Astrocyte of the spinal cord (primary cell): ENCODE measurements around the gene GGACT.

ENCODE experiments used
- DNase-seq: peaks from one replicate; pipeline ENCODE4 v3.0.0; 2011; ENCODE audit warnings: low read depth, low spot score
- H3K4me3 ChIP-seq: 2 replicates; pipeline ENCODE4 v1.5.1; 2011; ENCODE audit warnings: low read depth, mild to moderate bottlenecking, low read length, moderate library complexity
- in situ Hi-C: cut with HindIII; loops from 2 replicates; pipeline ENCODE4 v1.10.0; 2017; ENCODE audit warnings: low sequenced_read_pairs
- TF ChIP-seq, protein P1 (sequence below): IDR thresholded peaks from 2 replicates; pipeline ENCODE4 v1.5.1; 2012; ENCODE audit warnings: low read depth, mild to moderate bottlenecking, low read length, inconsistent platforms

Gene GGACT

DNA sequence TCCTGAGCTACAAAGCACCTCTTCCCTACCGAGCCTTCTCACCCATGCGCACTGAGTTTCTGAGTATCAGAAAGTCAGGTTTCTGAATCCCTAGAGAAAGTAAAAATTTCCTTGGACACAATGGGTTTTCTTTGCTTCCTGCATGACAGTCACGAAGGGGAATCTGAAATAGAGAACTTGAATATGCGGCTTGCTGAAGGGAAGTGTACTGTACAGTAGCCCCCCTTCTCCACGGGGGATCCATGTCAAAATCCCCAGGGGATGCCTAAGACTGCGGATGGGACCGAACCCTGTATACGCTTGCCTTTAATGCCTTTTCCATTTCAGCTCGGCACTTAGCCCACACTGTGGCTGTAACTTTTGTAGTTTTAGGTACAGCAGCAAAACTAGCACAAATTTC, 107.9 kb downstream of the GGACT start:
- TF ChIP-seq, protein P1, sequence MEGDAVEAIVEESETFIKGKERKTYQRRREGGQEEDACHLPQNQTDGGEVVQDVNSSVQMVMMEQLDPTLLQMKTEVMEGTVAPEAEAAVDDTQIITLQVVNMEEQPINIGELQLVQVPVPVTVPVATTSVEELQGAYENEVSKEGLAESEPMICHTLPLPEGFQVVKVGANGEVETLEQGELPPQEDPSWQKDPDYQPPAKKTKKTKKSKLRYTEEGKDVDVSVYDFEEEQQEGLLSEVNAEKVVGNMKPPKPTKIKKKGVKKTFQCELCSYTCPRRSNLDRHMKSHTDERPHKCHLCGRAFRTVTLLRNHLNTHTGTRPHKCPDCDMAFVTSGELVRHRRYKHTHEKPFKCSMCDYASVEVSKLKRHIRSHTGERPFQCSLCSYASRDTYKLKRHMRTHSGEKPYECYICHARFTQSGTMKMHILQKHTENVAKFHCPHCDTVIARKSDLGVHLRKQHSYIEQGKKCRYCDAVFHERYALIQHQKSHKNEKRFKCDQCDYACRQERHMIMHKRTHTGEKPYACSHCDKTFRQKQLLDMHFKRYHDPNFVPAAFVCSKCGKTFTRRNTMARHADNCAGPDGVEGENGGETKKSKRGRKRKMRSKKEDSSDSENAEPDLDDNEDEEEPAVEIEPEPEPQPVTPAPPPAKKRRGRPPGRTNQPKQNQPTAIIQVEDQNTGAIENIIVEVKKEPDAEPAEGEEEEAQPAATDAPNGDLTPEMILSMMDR: no peak
- DNase-seq: no peak
- in situ Hi-C loops: no loop called here
- H3K4me3 ChIP-seq: no peak overlapping the region
